Measurements from ENCODE around the gene TMEM115.

DNA sequence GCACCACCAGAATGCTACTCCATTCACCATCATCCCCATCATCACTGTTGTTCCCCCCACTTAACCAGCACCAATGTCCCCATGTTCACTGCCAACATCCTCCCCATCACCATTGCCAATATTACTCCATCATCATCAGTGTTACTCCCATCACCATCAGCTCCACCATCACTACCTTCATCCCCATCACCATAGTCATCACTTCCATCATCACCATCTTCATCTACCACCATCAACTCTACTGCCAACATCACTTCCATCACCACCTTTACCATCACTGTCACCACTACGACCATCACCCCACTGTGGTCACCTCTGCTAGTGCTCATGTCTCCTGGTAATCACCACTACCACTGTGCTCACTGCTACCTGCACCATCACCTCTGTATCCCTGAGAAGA lies 47.2 kb upstream of the TMEM115 start:
- TF ChIP-seq, protein P1, sequence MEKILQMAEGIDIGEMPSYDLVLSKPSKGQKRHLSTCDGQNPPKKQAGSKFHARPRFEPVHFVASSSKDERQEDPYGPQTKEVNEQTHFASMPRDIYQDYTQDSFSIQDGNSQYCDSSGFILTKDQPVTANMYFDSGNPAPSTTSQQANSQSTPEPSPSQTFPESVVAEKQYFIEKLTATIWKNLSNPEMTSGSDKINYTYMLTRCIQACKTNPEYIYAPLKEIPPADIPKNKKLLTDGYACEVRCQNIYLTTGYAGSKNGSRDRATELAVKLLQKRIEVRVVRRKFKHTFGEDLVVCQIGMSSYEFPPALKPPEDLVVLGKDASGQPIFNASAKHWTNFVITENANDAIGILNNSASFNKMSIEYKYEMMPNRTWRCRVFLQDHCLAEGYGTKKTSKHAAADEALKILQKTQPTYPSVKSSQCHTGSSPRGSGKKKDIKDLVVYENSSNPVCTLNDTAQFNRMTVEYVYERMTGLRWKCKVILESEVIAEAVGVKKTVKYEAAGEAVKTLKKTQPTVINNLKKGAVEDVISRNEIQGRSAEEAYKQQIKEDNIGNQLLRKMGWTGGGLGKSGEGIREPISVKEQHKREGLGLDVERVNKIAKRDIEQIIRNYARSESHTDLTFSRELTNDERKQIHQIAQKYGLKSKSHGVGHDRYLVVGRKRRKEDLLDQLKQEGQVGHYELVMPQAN (IDR thresholded peaks at IDR 0.05; ENCODE audit: borderline replicate concordance): no peak
- TF ChIP-seq, protein P2, sequence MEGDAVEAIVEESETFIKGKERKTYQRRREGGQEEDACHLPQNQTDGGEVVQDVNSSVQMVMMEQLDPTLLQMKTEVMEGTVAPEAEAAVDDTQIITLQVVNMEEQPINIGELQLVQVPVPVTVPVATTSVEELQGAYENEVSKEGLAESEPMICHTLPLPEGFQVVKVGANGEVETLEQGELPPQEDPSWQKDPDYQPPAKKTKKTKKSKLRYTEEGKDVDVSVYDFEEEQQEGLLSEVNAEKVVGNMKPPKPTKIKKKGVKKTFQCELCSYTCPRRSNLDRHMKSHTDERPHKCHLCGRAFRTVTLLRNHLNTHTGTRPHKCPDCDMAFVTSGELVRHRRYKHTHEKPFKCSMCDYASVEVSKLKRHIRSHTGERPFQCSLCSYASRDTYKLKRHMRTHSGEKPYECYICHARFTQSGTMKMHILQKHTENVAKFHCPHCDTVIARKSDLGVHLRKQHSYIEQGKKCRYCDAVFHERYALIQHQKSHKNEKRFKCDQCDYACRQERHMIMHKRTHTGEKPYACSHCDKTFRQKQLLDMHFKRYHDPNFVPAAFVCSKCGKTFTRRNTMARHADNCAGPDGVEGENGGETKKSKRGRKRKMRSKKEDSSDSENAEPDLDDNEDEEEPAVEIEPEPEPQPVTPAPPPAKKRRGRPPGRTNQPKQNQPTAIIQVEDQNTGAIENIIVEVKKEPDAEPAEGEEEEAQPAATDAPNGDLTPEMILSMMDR (IDR thresholded peaks at IDR 0.05 in 2 of 3, conservative IDR thresholded peaks at IDR 0.05 in 1 of 3; ENCODE audit: insufficient read depth in 2 of 3, low read depth in 1 of 3, low read length in 3 of 3): no peak
- TF ChIP-seq SMARCA5 (IDR thresholded peaks at IDR 0.05): no peak
- TF ChIP-seq TCF7 (IDR thresholded peaks at IDR 0.05; ENCODE audit: borderline replicate concordance): no peak
- TF ChIP-seq STAT5A (IDR thresholded peaks at IDR 0.05; ENCODE audit: borderline replicate concordance, low read length): no peak
- no peak for TF ChIP-seq EP300 (IDR thresholded peaks at IDR 0.05; ENCODE audit: low read length)
- no peak for TF ChIP-seq IRF2 (CRISPR knock-in tag; IDR thresholded peaks at IDR 0.05)
- no peak for TF ChIP-seq CREBBP (IDR thresholded peaks at IDR 0.05; ENCODE audit: low read depth, low read length)
- TF ChIP-seq ZNF175 (CRISPR knock-in tag; IDR thresholded peaks at IDR 0.05; ENCODE audit: low read depth): no peak
- no peak for TF ChIP-seq POLR2AphosphoS5 (IDR thresholded peaks at IDR 0.05; ENCODE audit: control insufficient read depth, insufficient read depth, low read depth, low read length)
- no peak for TF ChIP-seq YY1 (IDR thresholded peaks at IDR 0.05; ENCODE audit: borderline replicate concordance in 1 of 3, control insufficient read depth in 1 of 3, extremely low read depth in 1 of 3, insufficient read depth in 3 of 3, insufficient read length in 1 of 3, insufficient replicate concordance in 2 of 3, low read depth in 1 of 3, low read length in 2 of 3)
